Stimulated activated CD4-positive, alpha-beta T cell treated with anti-CD3 and anti-CD28 coated beads, Interleukin-2, amount 100 ng/mL, for 4 hours (primary cell): Measurements from ENCODE around the gene ACSM6.

Experiments used
- DNase-seq: peaks from one replicate; pipeline ENCODE4 v3.0.0-alpha.2; 2020; ENCODE audit warnings: low read depth

The ACSM6 gene

GRCh38 chr10:95273393-95274312 is 79.6 kb downstream of the ACSM6 start:
- no peak for DNase-seq

DNA sequence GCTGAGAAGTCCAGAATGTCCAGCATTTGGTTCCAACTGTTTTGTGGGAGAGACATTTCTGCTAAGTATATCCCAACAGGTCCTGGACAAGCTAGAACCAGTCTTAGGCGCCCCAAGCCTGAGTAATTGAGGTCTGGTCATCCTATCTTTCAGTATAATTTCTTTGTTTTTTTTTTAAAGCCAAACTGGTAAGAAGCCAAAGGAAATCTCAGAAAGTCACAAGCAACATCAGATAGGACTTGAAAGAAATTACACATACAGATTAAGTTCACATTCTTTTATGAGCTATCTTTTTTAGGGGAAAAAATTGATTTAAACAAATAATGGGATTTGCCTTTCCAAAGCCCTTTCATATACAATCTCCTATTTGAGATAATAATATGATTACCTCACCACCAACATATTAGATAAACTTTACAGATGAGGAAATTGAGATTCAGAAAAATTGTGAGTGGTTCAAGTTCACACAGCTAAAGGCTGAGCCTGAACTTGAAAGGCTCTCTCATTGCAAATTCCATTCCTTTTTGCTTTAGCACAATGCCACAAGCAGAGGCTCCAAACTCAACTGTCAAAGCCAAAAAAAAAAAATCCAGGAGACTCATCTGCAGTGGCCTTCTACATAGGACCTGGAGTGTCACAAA is 81.8 kb downstream of the ACSM6 start:
- DNase-seq, result no peak

- no peak for DNase-seq
Measured at GRCh38 chr10:95276367-95277200, 82.5 kb downstream of the ACSM6 start.

DNA sequence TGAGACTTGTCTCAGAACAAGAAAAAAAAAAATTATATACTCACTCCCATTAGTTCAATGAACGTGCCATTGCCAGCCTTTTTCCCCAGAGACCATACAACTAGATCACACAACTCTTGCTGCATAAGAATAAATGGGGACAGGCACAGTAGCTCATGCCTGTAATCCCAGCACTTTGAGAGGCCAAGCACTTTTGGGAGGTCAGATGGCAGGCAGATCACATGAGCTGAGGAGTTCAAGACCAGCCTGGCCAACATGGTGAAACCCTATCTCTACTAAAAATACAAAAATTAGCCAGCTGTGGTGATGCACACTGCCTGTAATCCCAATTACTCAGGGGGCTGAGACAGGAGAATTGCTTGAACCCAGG is 83.1 kb downstream of the ACSM6 start:
- DNase-seq, result no peak

DNA sequence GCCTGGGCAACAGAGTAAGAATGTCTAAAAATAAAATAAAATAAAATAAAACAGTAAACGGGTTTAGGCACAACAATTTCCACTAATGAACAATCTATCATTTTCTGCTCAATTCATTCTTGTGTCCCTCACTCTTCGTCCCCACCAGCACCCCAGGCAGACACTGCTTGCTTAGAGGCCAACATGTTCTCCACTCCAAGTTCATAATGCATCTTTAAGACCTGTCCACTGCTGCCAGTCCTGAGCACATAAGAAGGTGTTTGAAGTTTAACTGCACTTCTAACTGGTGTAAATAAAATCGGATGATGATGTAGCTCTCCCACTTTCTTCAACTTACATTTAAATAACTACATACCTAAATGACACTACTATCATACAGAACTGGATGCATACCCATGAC is 83.6 kb downstream of the ACSM6 start:
- no peak for DNase-seq
